A204.1 (cell line): Measurements from ENCODE around the gene SIMC1.

Experiments used
- FAIRE-seq: peaks from 2 replicates; lab custom pipeline; 2012; peaks lifted over from hg19 to GRCh38; lab: Jason Lieb, UNC

Gene SIMC1

DNA sequence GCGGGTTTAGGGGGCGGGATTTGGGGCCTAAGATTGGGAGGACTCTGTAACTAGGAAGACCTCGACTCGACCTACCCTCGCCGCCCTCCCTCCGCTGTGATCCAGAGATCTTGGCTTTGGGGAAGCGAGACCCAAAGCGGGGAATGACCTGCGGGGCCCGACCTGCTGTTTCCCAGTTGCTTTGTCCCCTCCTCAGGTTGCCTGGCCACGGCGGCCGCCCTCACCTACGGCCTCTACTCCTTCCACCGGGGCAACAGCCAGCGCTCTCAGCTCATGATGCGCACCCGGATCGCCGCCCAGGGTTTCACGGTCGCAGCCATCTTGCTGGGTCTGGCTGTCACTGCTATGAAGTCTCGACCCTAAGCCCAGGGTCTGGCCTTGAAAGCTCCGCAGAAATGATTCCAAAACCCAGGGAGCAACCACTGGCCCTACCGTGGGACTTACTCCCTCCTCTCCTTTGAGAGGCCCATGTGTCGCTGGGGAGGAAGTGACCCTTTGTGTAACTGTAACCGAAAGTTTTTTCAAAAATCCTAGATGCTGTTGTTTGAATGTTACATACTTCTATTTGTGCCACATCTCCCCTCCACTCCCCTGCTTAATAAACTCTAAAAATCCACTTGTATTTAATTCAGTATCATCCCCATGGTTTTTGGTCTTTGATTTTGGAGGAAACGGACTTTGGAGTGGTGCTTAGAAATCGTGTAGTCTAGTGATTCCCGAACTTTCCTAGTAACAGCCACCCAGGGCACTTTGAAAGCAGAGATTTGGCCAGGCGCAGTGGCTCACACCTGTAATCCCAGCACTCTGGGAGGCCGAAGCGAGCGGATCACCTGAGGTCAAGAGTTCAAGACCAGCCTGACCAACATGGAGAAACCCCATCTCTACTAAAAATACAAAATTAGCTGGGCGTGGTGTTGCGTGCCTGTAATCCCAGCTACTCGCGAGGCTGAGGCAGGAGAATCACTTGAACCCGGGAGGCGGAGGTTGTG is 151.2 kb downstream of the SIMC1 start:
- FAIRE-seq: no peak

DNA sequence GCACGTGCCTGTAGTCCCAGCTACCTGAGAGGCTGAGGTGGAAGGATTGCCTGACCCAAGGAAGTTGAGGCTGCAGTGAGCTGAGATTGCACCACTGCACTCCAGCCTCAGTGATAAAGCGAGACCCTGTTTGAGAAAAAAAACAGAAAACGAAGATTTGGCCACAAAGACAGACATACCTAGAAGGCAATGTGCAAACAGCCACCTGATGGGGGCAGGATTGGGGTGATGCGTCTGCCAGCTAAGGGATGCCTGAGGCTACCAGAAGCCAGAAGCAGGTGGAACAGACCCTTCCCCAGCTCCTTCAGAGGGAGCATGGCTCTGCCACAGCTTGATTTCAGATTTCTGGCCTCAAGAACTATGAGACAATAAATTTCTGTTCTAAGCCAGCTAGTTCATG is 153.3 kb downstream of the SIMC1 start:
- FAIRE-seq: no peak

DNA sequence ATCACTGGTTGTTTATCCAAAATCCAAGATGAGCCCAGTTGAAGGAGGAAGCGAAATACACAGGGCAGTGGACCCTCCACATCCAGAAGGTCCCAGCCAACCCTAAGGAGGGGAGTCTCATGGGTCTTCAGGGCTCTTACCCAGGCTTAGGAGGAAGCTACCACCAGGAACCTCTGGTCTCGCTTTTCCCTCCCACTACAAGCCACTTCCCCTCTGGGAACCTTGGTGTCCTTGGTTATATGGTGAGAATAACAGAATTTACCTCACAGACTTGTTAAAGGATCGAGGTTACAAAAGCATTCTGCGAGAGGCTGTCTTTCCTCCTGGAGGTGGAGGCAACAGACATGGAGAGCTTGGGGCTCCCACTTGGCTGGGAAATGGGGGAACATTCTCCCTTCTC is 153.8 kb downstream of the SIMC1 start:
- no peak for FAIRE-seq

DNA sequence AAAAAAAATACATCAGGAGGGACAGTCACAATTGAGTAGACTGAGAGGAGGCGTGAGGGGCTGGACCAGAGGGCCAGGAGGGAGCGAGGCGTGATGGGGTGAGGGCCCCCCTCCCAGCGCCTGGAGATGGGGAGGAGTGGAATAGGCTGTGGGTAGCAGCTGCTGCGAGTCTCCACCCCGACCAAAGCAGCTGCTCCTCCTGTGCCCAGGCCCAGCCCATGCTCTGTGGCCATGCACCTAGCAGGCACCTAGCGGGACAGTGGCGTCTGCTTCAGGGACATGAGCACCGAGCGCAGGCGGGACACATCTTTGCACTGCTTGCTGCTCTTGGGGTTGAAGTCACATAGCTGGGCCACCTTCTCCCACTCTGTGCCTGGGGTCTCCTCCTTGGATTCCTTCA is 154.3 kb downstream of the SIMC1 start:
- no peak for FAIRE-seq

GRCh38 chr5:176394096-176394495 is 155.9 kb downstream of the SIMC1 start:
- FAIRE-seq: no peak

- no peak for FAIRE-seq
Observed at GRCh38 chr5:176394881-176395675, 156.9 kb downstream of the SIMC1 start.
